DOHH2 (cell line): ENCODE measurements around the gene TRAF3IP3.

Experiments used
- H3F3A ChIP-seq: fragments of 200-600 bp; sonication (generic), shearing (Covaris generic); 2 replicates; pipeline ENCODE4 v1.6.0; 2016; ENCODE audit warnings: antibody characterized with exemption, mild to moderate bottlenecking; ENCODE audit not compliant: control insufficient read depth, insufficient read depth
- H3K27ac ChIP-seq: fragments of 200-600 bp; sonication (generic); 2 replicates; pipeline ENCODE4 v1.5.1; 2014; ENCODE audit warnings: low read depth, mild to moderate bottlenecking, low read length, moderate library complexity
- H3K27me3 ChIP-seq: fragments of 200-600 bp; sonication (generic); 2 replicates; pipeline ENCODE4 v1.6.1; 2014; ENCODE audit warnings: mild to moderate bottlenecking, low read length, mixed read lengths; ENCODE audit not compliant: control insufficient read depth
- H3K36me3 ChIP-seq: fragments of 200-600 bp; sonication (generic); 2 replicates; pipeline ENCODE4 v1.6.1; 2014; ENCODE audit warnings: mild to moderate bottlenecking, low read length, moderate library complexity, mixed read lengths; ENCODE audit not compliant: control insufficient read depth
- H3K4me1 ChIP-seq: fragments of 200-600 bp; sonication (generic); 2 replicates; pipeline ENCODE4 v1.6.1; 2014; ENCODE audit warnings: mild to moderate bottlenecking, low read length, mixed read lengths; ENCODE audit not compliant: control insufficient read depth
- H3K4me2 ChIP-seq: fragments of 200-600 bp; sonication (generic); 2 replicates; pipeline ENCODE4 v1.6.0; 2014; ENCODE audit warnings: mild to moderate bottlenecking, low read length, moderate library complexity
- H3K4me3 ChIP-seq: fragments of 200-600 bp; sonication (generic); 2 replicates; pipeline ENCODE4 v1.5.1; 2014; ENCODE audit warnings: mild to moderate bottlenecking, low read length, mixed read lengths
- H3K79me2 ChIP-seq: fragments of 200-600 bp; sonication (generic); 2 replicates; pipeline ENCODE4 v1.6.1; 2014; ENCODE audit warnings: mild to moderate bottlenecking, low read length, mixed read lengths; ENCODE audit not compliant: control insufficient read depth
- H3K9me2 ChIP-seq: fragments of 200-600 bp; sonication (generic); replicated peaks from 2 replicates; pipeline ENCODE4 v1.6.1; 2014; ENCODE audit warnings: mild to moderate bottlenecking, low read length, mixed read lengths; ENCODE audit not compliant: control insufficient read depth
- H3K9me3 ChIP-seq: fragments of 200-600 bp; sonication (generic); 2 replicates; pipeline ENCODE4 v1.6.1; 2014; ENCODE audit warnings: antibody characterized with exemption, low read length, mixed read lengths; ENCODE audit not compliant: control insufficient read depth, insufficient read depth
- H4K20me1 ChIP-seq: fragments of 200-600 bp; sonication (generic); 2 replicates; pipeline ENCODE4 v1.6.0; 2014; ENCODE audit warnings: low read depth, mild to moderate bottlenecking, antibody characterized with exemption, low read length, moderate library complexity; ENCODE audit not compliant: control insufficient read depth, insufficient read depth
- CTCF ChIP-seq: fragments of 200-600 bp; sonication (generic); IDR thresholded peaks from one replicate; pipeline ENCODE4 v1.5.1; 2014; ENCODE audit warnings: antibody characterized with exemption, mild to moderate bottlenecking, low read depth, low read length; ENCODE audit not compliant: poor library complexity, severe bottlenecking
- EZH2phosphoT487 ChIP-seq: fragments of 200-600 bp; sonication (generic); IDR thresholded peaks from 2 replicates; pipeline ENCODE4 v1.6.1; 2017; ENCODE audit warnings: borderline replicate concordance, mild to moderate bottlenecking, antibody characterized with exemption, low read length, moderate library complexity, mixed read lengths

The TRAF3IP3 gene

DNA sequence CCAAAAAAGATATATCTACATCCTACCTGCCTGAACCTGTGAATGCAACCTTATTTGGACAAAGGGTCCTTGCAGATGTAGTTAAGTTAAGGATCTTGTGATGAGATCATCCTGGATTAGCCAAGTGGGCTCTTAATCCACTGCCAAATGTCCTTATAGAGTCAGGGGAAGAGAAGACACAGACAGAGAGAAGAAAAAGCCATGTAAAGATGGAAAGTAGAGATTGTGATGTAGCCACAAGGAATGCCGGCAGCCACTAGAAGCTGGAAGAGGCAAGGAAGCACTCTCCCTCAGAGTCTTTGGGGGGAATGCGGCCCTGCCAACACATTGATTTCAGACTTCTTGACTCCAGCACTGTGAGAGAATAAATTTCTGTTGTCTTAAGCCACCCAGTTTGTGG lies 35.0 kb upstream of the TRAF3IP3 start:
- Histone ChIP-seq H4K20me1 (no peaks in the 10 kb centered on the region), H3K79me2 (no peaks in the 10 kb centered on the region), H3K4me3 (no peak overlapping the region), H3K9me2 (no peaks in the 10 kb centered on the region), H3K4me2 (no peak overlapping the region), H3K9me3 (no peaks in the 10 kb centered on the region), H3K36me3 (no peaks in the 10 kb centered on the region), H3K27me3 (no peaks in the 10 kb centered on the region), H3F3A (no peaks in the 10 kb centered on the region), H3K4me1 (no peaks in the 10 kb centered on the region), H3K27ac (no peak overlapping the region)
- TF ChIP-seq CTCF = no peak
- TF ChIP-seq EZH2phosphoT487 = no peak

- Histone ChIP-seq H4K20me1 (no peaks in the 10 kb centered on the region), H3K36me3 (no peaks in the 10 kb centered on the region), H3K4me3 (no peak overlapping the region), H3K4me1 (no peaks in the 10 kb centered on the region), H3K27ac (no peak overlapping the region), H3K4me2 (no peak overlapping the region), H3K79me2 (no peaks in the 10 kb centered on the region), H3K9me2 (no peaks in the 10 kb centered on the region), H3K9me3 (no peaks in the 10 kb centered on the region), H3F3A (no peaks in the 10 kb centered on the region), H3K27me3 (no peaks in the 10 kb centered on the region)
- TF ChIP-seq CTCF (no peak), EZH2phosphoT487 (no peak)
Observed at GRCh38 chr1:209721323-209721722, 34.5 kb upstream of the TRAF3IP3 start.

GRCh38 chr1:209723265-209723664 lies 32.6 kb upstream of the TRAF3IP3 start:
- Histone ChIP-seq H3K79me2 (no peaks in the 10 kb centered on the region), H3K9me2 (no peaks in the 10 kb centered on the region), H4K20me1 (no peaks in the 10 kb centered on the region), H3K4me3 (no peak overlapping the region), H3K36me3 (no peaks in the 10 kb centered on the region), H3K27ac (no peak overlapping the region), H3K27me3 (no peaks in the 10 kb centered on the region), H3K4me2 (no peak overlapping the region), H3K9me3 (no peaks in the 10 kb centered on the region), H3K4me1 (no peaks in the 10 kb centered on the region), H3F3A (no peaks in the 10 kb centered on the region)
- TF ChIP-seq EZH2phosphoT487 (no peak), CTCF (no peak)
